LoVo (cell line): ENCODE results near the gene AXIN1.
"Not testable (repeated sequence)": the region's sequence is repeated elsewhere in the genome, so short reads cannot be mapped to it uniquely, and the experiment has no call there.

Experiments used
- DNase-seq: peaks from one replicate; pipeline ENCODE4 v3.0.0-alpha.2; 2016; ENCODE audit warnings: low spot score

The AXIN1 gene

DNA sequence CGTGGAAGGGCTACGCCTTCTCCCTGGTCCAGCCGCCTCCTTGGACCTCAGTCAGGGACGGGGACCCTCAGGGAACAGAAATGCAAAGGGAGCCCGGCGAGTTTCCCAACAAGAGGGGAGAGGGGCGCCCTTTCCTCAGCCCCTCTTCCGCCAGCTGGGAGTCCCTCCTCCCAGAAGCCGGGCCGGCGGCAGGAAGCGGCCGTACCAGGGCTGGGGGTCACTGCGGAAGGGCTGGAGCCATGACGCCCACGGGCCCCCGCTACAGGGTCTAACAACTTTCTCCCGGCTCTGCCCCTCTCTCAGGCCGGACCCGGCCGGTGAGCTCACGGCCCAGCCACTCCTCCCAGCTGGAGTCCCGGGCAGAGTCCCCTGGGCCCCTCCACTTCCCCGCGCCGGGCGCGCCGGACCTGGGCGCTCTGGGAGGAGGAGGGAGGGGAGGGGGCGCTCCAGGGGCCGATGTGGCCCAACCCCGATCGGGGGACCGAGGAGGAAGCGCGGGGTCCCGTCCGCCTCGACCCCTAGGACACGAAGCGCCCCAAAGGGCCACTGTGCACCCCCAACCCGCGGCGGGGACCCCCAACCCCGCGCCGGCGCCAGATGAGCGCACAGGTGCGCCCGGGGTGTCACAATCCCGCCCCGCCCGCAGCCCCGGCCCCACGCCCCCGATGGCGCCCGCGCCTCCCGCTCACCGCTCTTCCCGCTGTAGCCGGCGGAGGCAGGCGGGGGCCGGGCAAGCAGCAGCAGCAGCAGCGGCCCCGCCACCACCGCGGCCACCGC is 28.7 kb upstream of the AXIN1 start:
- no peak for DNase-seq

DNA sequence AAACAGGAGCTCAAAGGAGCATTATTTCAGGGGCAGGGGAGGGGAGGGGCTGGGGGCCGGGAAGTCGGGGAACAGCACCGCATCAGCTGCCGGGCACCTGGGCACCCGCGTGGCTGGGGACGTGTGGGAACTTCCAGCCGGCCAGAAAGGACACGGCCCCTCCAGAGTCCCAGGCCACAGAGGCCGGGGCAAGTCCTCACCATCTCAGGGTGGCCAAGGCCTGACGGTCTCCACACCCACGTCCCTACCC is 28.2 kb upstream of the AXIN1 start:
- DNase-seq = no peak

DNA sequence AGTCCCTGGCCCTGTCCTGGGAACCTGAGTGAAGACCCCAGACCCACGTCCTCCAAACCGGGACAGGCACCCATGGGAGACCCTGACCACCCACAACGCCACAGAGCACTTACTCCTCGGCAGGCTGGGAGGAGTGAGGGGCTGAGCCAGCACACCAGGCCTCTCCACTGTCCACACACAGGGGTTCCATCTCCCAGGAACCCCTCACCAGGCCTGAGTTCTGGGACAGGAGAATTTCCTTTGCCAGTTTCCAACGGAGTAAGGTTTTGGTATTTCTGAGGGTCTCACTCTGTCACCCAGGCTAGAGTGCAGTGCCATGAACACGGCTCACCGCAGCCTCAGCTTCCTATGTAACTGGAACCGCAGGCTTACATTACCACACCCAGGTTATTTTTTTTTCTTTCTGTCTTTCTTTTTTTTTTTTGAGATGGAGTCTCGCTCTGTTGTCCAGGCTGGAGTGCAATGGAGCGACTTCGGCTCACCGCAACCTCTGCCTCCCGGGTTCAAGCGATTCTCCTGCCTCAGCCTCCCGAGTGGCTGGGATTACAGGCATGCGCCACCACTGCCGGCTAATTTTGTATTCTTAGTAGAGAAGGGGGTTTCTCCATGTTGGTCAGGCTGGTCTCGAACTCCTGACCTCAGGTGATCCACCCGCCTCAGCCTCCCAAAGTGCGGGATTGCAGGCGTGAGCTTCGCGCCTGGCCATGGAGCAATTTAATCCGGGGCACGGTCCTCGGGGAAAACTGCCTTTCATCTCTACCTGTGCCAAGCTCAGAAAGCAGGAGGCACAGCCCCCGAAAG is 27.6 kb upstream of the AXIN1 start:
- DNase-seq = no peak

DNA sequence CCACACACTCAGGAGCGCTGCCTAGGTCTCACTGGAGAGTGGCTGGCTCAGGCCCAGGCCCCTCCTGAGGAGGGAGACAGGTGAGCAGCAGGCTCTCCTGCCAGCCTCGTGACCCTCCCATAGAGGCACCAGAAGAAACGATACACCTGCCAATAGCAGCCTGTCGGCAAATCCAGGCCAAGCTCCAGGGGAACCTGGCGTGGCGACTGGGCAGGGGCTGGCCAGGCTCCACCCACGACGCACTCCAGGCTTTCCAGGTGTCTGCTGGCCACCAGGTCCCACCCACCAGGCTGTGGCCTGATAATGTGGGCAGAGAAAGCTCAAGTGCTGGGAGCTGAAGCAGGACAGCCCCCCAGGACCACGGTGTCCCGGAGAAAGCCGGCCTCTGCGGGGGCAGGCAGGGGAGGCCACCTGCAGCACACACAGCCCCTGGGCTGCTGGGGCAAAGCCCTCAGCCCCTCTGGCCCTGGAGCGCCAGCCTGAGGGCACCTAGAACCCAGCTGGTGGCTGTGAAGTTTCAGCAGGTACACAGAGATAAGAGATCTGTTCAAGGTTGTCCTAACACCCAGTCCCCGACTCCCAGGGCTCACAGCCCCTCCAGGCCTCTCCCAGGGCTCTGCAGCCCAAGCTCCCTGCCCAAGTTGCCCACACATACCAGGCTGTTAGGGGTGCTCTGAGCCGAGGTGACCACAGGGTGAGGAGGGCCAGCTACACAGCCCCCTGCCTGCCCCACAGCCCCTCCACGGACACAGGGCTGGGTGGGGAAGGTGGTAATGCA is 26.8 kb upstream of the AXIN1 start:
- no peak for DNase-seq

DNA sequence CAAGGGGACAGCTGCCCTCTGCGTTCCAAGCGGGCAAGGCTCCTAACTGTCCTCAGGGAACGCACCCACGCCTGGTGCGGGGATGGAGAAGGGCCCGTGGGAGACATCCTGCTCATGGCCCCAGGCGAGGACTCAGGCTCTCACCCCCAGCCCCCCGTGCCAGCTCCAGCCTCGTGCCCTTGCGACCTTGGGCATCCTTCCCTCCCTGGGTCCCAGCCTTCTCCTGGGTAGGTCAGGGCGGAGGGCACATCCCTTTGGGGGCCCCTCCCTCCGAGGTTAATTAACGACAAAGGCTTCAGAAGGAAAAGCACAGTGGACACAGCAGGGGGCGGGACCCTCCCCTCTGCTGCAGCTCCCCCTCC is 26.3 kb upstream of the AXIN1 start:
- DNase-seq = no peak

DNA sequence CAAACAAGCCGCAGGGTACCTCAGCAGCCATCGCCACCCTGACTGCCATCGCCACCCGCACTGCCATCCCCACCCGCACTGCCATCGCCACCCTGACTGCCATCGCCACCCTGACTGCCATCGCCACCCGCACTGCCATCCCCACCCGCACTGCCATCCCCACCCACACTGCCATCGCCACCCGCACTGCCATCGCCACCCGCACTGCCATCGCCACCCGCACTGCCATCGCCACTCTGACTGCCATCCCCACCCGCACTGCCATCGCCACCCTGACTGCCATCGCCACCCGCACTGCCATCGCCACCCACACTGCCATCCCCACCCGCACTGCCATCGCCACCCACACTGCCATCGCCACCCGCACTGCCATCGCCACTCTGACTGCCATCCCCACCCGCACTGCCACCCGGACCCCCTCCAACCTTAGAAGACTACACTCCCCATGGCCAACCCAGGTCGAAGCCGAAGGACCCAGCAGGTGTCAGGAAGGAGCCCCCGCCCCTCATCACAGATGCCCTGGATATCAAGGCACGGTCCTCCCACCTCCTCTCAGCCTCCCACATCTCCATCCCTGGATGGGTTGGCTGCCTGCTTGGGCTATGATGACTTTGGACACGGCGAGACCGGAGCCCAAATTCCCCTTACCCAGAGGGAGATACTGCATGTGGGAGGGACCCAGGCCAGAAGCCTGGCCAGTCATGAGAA is 25.7 kb upstream of the AXIN1 start:
- DNase-seq = not testable (repeated sequence)

DNA sequence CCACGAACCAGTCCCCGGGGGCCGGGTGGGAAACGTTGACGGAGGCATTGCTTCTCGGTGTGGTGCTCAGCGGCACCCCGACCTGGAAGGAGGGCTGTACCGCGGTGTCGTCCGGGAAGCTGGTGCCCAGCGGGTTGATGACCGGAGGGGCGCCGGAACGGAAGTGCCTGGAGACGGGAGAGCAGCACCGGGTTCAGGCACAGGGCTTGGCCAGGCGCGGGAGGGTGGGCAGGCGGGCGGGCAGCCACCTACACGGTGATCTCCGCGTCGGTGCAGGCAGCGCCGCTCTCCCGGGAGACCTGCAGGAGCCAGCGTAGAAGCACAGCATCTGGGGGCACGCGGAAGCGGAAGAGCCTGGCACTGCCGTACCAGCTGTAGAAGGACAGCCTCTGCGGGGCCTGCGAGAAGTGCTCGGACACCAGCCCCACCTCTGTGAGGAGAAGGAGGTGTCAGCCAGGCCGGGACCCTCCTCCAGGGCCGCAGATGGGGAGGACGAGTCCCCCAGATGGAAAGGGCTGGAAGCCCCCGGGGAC is 25.0 kb upstream of the AXIN1 start:
- DNase-seq = no peak

DNA sequence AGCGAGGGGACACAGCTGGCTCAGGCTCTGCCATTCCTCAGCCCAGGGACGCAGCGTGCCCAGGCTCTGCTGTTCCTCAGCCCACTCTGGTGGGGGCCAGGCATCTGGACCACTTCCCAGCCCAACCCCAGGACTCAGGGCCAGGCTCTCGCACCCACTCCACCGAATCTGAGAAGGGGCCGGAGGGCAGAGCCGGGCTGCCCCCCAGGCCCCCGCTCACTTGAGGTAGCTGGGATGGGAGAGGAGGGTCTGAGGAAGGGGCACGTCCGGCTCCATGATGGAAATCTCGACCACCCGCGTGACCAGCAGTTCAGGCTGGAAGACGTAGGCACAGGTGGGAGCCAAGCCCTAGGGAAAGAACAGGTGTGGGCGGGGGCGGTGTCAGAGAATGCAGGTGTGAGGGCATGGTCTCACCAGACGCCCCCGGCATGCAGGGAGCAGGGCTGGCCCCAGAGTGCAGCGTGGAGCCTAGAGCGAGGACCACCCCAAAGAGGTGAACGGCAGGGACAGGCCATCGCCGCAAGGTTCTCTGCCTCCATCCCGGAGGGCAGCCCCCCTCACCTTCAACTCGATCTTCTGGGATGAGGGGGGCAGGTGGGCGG is 24.4 kb upstream of the AXIN1 start:
- no peak for DNase-seq

DNA sequence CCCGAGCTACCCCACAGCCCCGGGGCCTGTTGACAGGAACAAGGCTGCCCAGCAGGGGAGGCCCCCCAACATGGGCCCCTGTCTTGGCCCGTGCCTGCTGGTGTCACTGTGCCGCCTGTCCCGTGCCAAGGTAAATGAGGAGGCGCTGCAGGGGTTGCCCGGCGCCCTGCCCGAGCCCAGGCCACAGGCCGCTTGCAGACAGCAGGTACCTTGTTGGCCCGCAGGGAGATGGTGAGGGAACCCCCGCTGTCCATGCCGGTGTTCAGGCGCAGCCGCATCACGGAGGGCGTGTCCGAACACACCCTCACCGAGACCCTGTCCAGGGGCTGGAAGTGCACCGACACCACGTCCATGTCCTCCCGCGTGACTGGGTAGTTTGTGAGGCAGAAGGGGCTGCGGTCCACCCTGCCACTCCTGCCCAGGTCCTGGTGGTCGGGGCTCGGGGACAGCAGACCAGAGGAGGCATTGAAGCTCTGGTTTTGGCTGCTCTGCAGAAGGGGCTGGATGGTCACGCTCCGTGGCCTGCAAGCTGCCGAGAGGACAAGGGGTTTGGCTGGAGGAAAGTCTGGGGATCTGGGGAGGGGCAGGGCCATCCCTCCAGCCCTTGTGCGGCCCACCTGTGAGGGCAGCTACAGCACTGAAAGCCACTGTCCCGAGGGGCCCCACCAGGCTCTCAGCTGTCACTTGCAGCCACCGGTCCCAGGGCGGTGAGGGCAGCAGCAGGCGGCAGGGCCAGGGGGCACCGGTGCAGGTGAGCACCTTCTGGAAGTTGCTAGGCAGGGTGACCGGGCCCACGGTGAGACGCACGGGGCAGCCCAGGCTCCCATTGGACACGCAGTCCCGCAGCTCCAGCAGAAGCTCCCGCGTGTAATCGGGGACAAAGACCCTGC is 23.6 kb upstream of the AXIN1 start:
- no peak for DNase-seq

DNA sequence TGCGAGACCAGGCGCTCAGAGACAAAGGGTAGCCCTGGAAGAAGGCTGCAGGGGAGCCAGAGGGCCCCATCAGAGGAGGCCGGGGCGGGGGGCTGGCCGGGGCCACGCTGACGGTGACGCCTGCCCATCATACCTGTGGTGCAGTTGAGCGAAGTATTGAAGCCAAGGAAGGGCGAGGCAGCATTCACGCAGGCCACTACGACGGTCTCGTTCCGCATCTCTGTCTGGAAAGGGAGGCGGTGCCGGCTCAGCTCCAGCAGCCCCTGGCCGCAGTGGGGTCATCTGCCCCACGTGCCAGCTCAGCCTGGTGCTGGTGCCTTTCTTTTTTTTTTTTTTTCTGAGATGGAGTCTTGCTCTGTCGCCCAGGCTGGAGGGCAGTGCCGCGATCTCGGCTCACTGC is 22.7 kb upstream of the AXIN1 start:
- DNase-seq = no peak

DNA sequence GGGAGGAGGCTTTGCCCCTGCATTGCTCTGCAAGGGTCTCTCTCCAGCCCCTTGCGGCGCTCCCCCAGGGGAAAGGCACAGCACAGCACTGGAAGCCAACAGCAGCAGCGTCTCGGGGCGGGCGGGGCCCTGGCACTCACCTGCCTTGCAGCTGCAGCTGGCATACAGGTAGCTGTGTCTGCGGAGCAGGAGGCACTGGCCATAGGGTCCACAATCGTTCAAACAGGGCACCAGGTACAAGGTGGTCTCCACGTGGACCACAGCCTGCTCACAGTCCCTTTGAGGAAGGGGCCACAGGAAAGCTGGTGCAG is 22.0 kb upstream of the AXIN1 start:
- no peak for DNase-seq

DNA sequence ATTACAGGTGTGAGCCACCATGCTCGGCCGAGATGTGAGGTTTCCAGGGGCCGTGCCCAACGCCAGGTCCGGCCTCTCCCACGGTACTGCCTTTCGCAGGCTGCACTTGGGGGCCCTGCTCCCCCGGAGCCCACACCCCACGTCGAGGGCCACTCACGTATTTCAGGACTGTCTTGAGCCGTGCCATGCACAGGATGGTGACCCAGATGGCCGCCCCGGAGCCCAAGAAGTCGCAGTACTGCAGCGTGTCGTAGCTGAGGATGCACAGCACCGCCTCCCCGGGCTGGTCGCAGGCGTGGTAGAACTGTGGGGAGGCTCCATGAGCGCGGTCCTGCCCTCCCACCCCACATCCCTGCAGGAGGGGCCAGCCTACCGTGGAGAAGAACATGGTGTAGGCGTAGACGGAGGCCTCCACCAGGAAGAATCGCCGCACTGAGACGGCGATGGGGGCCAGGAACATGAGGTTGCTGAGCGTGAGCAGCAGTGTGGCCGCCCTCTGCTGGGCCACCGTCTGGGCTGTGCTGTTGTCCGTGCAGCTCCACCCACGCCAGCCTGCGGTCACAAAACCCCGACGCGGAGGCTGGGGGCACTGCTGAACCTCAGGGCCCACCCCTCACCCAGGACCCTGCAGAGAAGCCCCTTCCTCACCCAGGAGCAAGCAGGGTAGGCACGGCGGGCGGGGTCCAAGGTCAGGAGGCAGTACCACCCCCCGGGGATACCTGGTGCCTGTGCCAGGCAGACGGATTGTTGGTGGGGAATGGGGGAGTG is 21.5 kb upstream of the AXIN1 start:
- DNase-seq = no peak

DNA sequence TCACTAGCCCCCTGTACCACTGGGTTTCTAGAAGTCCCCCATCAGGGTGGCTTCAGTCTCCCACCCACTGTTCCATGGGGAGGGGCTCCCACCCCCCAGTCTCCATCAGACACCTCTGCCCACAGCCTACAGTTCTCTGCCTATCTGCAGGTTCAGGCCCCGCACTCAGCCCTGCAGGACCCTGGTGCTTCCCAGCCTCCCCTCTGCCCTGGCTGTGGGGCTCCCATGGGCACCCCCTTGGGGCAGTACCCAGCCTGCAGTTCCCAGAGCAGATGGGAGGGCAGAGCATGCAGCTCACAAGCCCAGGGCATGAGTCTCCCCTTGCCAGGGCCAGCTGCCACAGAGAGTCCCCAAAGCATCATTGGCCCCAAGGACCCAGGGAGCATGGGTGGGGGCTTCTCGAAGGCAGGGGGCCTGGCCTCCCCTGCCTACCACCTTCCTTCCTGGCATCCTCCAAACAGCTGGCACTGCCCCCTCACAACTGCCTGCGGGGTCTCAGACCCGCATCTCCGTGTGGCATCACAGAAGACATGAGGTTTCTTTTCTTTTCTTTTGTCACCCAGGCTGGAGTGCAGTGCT is 20.6 kb upstream of the AXIN1 start:
- no peak for DNase-seq

DNA sequence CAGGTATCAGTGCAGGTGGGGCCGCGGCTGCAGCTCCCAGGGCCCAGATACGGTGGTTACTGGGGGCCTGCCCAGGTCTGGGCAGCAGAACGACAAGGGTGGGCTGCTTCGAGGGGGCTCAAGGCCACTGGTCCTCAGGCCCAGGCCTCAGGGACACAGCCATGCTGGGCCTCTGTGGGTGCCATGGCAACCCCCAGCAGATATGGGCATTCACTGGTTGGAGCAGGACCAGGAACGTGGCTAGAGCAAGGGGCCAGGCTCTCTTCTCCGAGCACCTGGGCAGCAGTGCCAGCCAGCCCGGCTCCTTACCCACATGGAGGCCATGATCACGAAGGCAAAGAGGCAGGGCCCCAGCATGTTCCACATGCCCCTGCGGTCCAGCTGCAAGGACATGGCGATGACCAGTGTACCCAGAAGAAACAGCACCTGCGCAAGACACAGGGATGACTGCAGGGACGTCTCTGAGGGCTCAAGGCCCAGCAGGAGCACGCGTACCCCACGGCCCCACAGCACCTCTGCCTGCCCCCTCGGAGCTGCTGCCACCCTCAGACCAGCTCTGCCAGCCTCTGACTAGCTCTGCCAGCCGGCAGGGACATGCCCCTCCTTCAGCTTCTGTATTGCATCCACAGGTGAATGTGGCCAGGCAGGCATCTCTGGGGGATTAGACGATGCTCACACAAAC is 19.9 kb upstream of the AXIN1 start:
- DNase-seq = no peak

DNA sequence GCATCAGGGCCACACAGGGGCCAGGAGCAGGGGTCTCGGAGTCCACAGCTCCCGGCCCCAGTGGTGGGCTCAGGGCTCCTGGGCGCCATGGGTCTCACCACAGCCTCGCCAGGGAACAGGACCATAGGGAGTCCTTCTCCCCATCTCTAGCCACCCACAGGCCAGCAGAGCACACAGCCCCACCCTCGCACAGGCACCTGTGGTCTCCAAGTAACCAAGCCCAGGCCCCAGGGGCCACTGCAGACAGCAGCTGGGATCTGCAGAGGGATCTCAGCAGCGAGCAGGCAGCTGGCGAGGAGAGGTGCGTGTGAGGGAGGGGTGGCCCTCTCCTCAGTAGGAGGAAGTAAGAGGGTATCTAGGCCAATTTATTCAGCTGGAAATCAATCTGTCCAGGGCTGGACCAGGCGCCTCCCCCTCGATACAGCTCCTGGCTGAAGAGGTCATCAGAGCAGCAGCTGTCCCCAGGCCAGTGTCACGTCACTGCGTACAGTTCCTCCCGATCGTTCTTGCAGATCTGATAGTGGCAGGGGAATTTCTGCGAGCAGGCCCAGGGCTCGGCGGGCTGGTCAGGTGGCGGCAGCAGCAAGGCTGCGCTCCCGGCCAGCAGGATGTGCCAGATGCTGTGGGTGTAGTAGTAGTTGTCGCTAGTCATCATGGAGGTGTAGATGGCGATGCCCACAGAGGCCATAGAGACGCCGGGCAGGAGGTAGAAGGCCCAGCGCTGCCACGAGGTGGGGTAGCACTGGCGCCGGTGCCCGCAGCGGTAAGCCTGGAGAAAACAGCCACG is 19.2 kb upstream of the AXIN1 start:
- DNase-seq = no peak

DNA sequence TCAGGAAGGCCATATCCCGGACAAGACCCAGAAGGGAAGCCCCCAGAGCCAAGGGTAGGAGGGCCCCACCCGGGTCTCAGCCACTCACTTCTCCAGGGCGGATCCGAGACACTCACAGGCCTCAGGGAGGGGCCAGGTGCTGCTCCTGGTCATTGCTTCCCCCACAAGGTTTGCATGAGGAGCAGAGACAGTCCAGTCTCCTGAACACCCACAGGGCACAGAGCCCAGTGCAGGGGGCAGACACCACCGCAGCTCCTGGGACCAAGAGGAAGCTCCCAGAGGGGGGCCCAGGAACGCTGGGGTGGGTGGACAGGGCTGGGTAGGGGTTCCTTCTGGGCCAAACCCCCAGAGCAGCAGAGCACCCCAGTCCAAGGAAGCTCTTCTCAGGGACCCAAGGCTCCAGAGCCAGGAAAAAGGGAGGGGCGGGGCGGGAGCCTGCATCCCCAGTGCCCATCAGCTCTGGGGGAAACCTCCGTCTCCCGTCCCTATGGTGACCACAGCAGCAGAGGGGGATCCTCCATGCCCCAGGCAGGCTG is 18.5 kb upstream of the AXIN1 start:
- no peak for DNase-seq

DNA sequence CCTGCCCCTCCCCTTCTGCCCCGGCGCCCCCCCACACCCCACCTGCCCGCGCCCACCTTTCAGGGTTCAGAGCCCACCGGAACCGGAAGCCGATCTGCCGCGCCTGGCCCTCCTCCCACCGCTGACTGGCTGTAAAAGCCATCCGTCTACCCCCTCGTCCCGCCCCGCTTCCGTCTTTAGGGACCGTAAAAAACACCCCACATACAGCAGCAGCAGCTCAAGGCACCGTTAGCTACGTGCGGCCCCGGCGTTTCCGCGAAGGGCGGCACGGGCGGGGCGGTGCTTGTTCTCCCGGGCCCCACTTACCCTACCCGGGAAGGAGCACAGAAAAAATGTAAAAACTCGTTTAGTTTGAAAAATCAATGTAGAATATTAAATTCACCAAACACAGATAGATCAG is 17.9 kb upstream of the AXIN1 start, which contains the start of gene MRPL28:
Gene MRPL28 (minus strand): TSS at position 96 of the 400 bp plus-strand sequence. CDS start 320 bp downstream, outside the sequence.
- DNase-seq = peak; percentile 92

DNA sequence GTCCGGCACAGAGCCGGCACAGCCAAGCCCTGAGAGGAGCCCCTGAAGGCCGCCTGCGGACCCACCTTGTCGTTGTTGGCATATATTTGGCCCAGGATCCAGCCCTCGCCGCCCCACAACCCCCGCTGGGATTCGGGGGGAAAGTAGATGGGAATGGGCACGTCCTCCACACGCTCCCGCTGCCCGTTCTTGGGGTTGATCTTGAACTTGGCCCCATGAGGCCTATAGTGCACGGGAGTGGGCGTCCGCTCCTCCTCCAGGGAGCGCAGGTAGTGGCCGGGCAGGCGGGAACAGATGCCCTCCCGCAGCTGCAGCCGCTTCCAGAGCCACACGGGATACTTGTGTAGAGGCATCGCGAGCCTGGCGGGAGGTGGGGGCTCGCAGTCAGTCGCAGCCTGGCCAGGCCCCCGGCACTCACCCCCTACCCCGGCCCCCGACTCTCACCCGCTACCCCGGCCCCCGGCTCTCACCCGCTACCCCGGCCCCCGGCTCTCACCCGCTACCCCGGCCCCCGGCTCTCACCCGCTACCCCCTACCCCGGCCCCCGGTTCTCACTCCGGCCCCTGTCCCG is 17.4 kb upstream of the AXIN1 start:
- DNase-seq = no peak
